ENCODE data around the gene CYGB.

CYGB gene

GRCh38 chr17:76537578-76538280, at the start of gene CYGB:
TSS of gene CYGB (minus strand) at chr17:76537709. CDS start at chr17:76537542, 167 bp downstream.
- H3K9me3 Mint-ChIP-seq = no peaks in the 10 kb centered on the region
- peaks cover 37% of the 10 kb centered on the region for H3K27me3 Mint-ChIP-seq
- no peaks in the 10 kb centered on the region for H3K36me3 Mint-ChIP-seq (ENCODE audit: low read depth)
- no peak within 1 kb of the TSS for H3K4me3 Mint-ChIP-seq
- no peak within 1 kb of the TSS for H3K27ac Mint-ChIP-seq
- no peaks in the 10 kb centered on the region for H3K4me1 Mint-ChIP-seq (ENCODE audit: low read depth)

- Mint-ChIP-seq H3K36me3 (ENCODE audit: low read depth) (no peaks in the 10 kb centered on the region), H3K9me3 (no peaks in the 10 kb centered on the region), H3K27ac (no peak overlapping the region), H3K4me1 (ENCODE audit: low read depth) (peaks cover 7% of the 10 kb centered on the region), H3K27me3 (peaks cover 57% of the 10 kb centered on the region), H3K4me3 (no peak overlapping the region)
Measured at GRCh38 chr17:76586741-76587487, 49.4 kb upstream of the CYGB start.

- Mint-ChIP-seq H3K27ac (no peak within 1 kb of the TSS), H3K9me3 (no peaks in the 10 kb centered on the region), H3K27me3 (peaks cover 54% of the 10 kb centered on the region), H3K36me3 (ENCODE audit: low read depth) (no peaks in the 10 kb centered on the region), H3K4me1 (ENCODE audit: low read depth) (peaks cover 7% of the 10 kb centered on the region), H3K4me3 (peak within 1 kb of the TSS; percentile 64)
Measured at GRCh38 chr17:76585649-76586593, 48.4 kb upstream of the CYGB start, which contains the start of gene ST6GALNAC2. TSS of gene ST6GALNAC2 (minus strand) at chr17:76585860. CDS start at chr17:76585808, 52 bp downstream.

GRCh38 chr17:76585033-76585648, 47.6 kb upstream of the CYGB start:
- H3K4me1 Mint-ChIP-seq (ENCODE audit: low read depth) = peaks cover 7% of the 10 kb centered on the region
- peaks cover 54% of the 10 kb centered on the region for H3K27me3 Mint-ChIP-seq
- no peaks in the 10 kb centered on the region for H3K9me3 Mint-ChIP-seq
- H3K36me3 Mint-ChIP-seq (ENCODE audit: low read depth) = no peaks in the 10 kb centered on the region
- H3K27ac Mint-ChIP-seq = no peak overlapping the region
- H3K4me3 Mint-ChIP-seq = peak overlapping the region; percentile 64

GRCh38 chr17:76584427-76585032, 47.0 kb upstream of the CYGB start:
- Mint-ChIP-seq H3K27me3 (peaks cover 48% of the 10 kb centered on the region), H3K4me3 (peak overlapping the region; percentile 64), H3K4me1 (ENCODE audit: low read depth) (peaks cover 8% of the 10 kb centered on the region), H3K9me3 (no peaks in the 10 kb centered on the region), H3K27ac (no peak overlapping the region), H3K36me3 (ENCODE audit: low read depth) (no peaks in the 10 kb centered on the region)

- Mint-ChIP-seq H3K36me3 (ENCODE audit: low read depth) (no peaks in the 10 kb centered on the region), H3K27ac (peak overlapping the region; percentile 18), H3K4me3 (no peak overlapping the region), H3K27me3 (peaks cover 32% of the 10 kb centered on the region), H3K4me1 (ENCODE audit: low read depth) (peaks cover 14% of the 10 kb centered on the region), H3K9me3 (no peaks in the 10 kb centered on the region)
Measured at GRCh38 chr17:76582660-76583059, 45.2 kb upstream of the CYGB start.

GRCh38 chr17:76581515-76581914, 44.0 kb upstream of the CYGB start:
- no peaks in the 10 kb centered on the region for H3K36me3 Mint-ChIP-seq (ENCODE audit: low read depth)

GRCh38 chr17:76579281-76579680, 41.8 kb upstream of the CYGB start:
- no peak overlapping the region for H3K4me3 Mint-ChIP-seq
- H3K9me3 Mint-ChIP-seq = no peaks in the 10 kb centered on the region
- H3K27ac Mint-ChIP-seq = no peak overlapping the region
- peaks cover 8% of the 10 kb centered on the region for H3K4me1 Mint-ChIP-seq (ENCODE audit: low read depth)
- H3K27me3 Mint-ChIP-seq = peaks cover 14% of the 10 kb centered on the region
- no peaks in the 10 kb centered on the region for H3K36me3 Mint-ChIP-seq (ENCODE audit: low read depth)

More at GRCh38 chr17:76581515-76581914, 44.0 kb upstream of the CYGB start:
- Mint-ChIP-seq H3K27ac (no peak overlapping the region), H3K4me1 (ENCODE audit: low read depth) (peaks cover 14% of the 10 kb centered on the region), H3K27me3 (peaks cover 23% of the 10 kb centered on the region), H3K4me3 (no peak overlapping the region), H3K9me3 (no peaks in the 10 kb centered on the region)

GRCh38 chr17:76578376-76578775, 40.9 kb upstream of the CYGB start:
- Mint-ChIP-seq H3K27me3 (peaks cover 8% of the 10 kb centered on the region), H3K27ac (no peak overlapping the region), H3K9me3 (no peaks in the 10 kb centered on the region), H3K36me3 (ENCODE audit: low read depth) (no peaks in the 10 kb centered on the region), H3K4me1 (ENCODE audit: low read depth) (peaks cover 8% of the 10 kb centered on the region), H3K4me3 (no peak overlapping the region)

- no peaks in the 10 kb centered on the region for H3K9me3 Mint-ChIP-seq
- H3K36me3 Mint-ChIP-seq (ENCODE audit: low read depth) = no peaks in the 10 kb centered on the region
- H3K4me3 Mint-ChIP-seq = no peak overlapping the region
- peaks cover 6% of the 10 kb centered on the region for H3K27me3 Mint-ChIP-seq
- no peak overlapping the region for H3K27ac Mint-ChIP-seq
- peaks cover 8% of the 10 kb centered on the region for H3K4me1 Mint-ChIP-seq (ENCODE audit: low read depth)
Measured at GRCh38 chr17:76577876-76578275, 40.4 kb upstream of the CYGB start.

GRCh38 chr17:76576189-76576588, 38.7 kb upstream of the CYGB start:
- no peaks in the 10 kb centered on the region for H3K9me3 Mint-ChIP-seq
- no peaks in the 10 kb centered on the region for H3K27me3 Mint-ChIP-seq
- no peak overlapping the region for H3K4me3 Mint-ChIP-seq
- peaks cover 8% of the 10 kb centered on the region for H3K4me1 Mint-ChIP-seq (ENCODE audit: low read depth)
- H3K36me3 Mint-ChIP-seq (ENCODE audit: low read depth) = no peaks in the 10 kb centered on the region
- H3K27ac Mint-ChIP-seq = no peak overlapping the region

GRCh38 chr17:76575570-76575969, 38.1 kb upstream of the CYGB start:
- Mint-ChIP-seq H3K27me3 (no peaks in the 10 kb centered on the region), H3K27ac (no peak overlapping the region), H3K36me3 (ENCODE audit: low read depth) (no peaks in the 10 kb centered on the region), H3K4me3 (no peak overlapping the region), H3K9me3 (no peaks in the 10 kb centered on the region), H3K4me1 (ENCODE audit: low read depth) (peaks cover 8% of the 10 kb centered on the region)

- H3K36me3 Mint-ChIP-seq (ENCODE audit: low read depth) = no peaks in the 10 kb centered on the region
- H3K27me3 Mint-ChIP-seq = no peaks in the 10 kb centered on the region
- no peak overlapping the region for H3K27ac Mint-ChIP-seq
- no peaks in the 10 kb centered on the region for H3K9me3 Mint-ChIP-seq
- H3K4me3 Mint-ChIP-seq = no peak overlapping the region
- peaks cover 3% of the 10 kb centered on the region for H3K4me1 Mint-ChIP-seq (ENCODE audit: low read depth)
Measured at GRCh38 chr17:76574166-76574565, 36.7 kb upstream of the CYGB start.

GRCh38 chr17:76573096-76573495, 35.6 kb upstream of the CYGB start:
- H3K36me3 Mint-ChIP-seq (ENCODE audit: low read depth) = peaks cover 1% of the 10 kb centered on the region
- peaks cover under 1% of the 10 kb centered on the region for H3K4me1 Mint-ChIP-seq (ENCODE audit: low read depth)
- no peaks in the 10 kb centered on the region for H3K27me3 Mint-ChIP-seq
- H3K4me3 Mint-ChIP-seq = no peak overlapping the region
- H3K27ac Mint-ChIP-seq = no peak overlapping the region
- no peaks in the 10 kb centered on the region for H3K9me3 Mint-ChIP-seq
